Sciatic nerve (tissue), 2 donors: ENCODE measurements around the gene FARP1. TPM values are rescaled to one million over a fixed set of nuclear protein-coding genes. Genes with fewer than 3 reads are reported as not detected.
A peak's percentile ranks its signal among the peaks of the same experiment; 100 is the strongest.

Experiments used
- ATAC-seq: fragments of 200-7000 bp; cut with Tn5 transposase; one replicate; pipeline ENCODE4 v1.9.1; 2020; ENCODE audit warnings: mild to moderate bottlenecking, moderate library complexity
- DNase-seq: peaks from one replicate; pipeline ENCODE4 v3.0.0-alpha.2; 2020; ENCODE audit warnings: low spot score
- intact Hi-C: fragments of 100-400 bp; cut with DNase I; formaldehyde crosslinking; loops from one replicate; pipeline ENCODE4 v1.14.2; 2022
- total RNA-seq: library from RNA; stranded (reverse); fragmentation: NEBNext Ultra II Directional; extraction: Animal tissue kit (Norgen Biotek cat#: 25700); gene quantifications from one replicate; pipeline ENCODE4 v1.2.1, GENCODE V29; 2021
- donor health status: DM: no; HTN: no; CAD: no.
- donor health status: DM: no; HTN: no; CAD: no.

FARP1 gene
- total RNA-seq, 1 donor from 2014 or later, result 35.4 TPM

GRCh38 chr13:98311200-98311548 is 168.3 kb downstream of the FARP1 start:
- DNase-seq, result no peak
- ATAC-seq, result no peak
- intact Hi-C loops, result no loop called here

- DNase-seq (no peak), ATAC-seq (no peak)
- intact Hi-C loops, result no loop called here
These were observed 169.7 kb downstream of the FARP1 start for GRCh38 chr13:98312606-98313005.

DNA sequence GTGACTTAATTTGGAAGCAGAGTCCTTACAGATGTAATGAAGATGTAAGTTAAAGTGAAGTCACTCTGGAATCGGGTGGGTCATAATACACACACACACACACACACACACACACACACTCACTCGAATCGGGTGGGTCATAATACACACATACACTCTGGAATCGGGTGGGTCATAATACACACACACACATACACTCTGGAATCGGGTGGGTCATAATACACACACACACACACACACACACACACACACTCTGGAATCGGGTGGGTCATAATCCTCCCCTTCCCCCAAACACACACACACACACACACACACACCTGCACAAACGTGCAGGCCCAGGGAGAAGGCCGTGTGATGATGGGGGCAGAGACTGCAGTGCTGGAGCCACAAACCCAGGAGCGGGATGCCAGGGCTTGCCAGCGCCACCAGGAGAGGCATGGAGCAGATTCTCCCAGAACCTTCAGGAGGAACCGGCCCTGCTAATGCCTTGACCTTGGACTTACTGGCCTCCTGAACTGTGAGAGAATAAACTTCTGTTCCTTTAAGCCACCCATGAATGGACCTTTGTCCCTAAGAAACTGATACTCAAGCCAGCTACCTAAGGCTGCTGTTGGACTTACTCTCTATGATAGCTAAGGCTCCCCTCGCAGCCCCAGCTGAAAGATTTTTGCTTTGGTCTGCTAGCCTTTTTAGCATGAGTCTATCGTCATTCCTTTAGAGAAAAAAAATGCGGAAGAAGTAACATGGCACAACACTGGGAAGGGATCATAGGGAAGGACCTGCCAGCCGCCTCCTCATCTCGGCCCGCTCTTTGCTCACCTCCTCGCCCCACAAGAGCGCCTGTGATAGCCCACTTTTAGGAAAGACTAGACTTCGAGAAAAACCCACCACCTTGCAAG is 170.4 kb downstream of the FARP1 start:
- intact Hi-C loops, result no loop called here
- no peak for DNase-seq
- ATAC-seq, result peak; percentile 59

DNA sequence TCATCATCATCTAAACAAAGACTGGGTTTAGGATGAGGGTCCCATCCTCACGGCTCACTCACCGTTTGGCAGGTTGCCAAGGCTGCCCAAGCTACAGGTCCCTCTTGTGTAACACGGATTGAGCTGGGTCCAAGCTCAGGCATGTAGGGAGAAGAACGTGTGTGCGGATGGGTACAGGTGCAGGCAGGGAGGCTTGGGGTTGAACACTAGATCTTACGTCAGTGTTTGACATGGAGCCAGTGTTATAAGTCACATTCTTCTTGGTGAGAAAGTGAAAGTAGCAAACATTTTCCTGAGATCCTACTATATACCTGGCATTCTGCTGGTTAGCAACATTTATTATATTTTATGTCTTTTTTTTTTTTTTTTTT is 171.0 kb downstream of the FARP1 start:
- ATAC-seq (peak; percentile 26), DNase-seq (peak; percentile 66)
- intact Hi-C loops, result no loop called here

GRCh38 chr13:98315466-98315865 is 172.6 kb downstream of the FARP1 start:
- DNase-seq (no peak), ATAC-seq (no peak)
- intact Hi-C loops, result no loop called here

DNA sequence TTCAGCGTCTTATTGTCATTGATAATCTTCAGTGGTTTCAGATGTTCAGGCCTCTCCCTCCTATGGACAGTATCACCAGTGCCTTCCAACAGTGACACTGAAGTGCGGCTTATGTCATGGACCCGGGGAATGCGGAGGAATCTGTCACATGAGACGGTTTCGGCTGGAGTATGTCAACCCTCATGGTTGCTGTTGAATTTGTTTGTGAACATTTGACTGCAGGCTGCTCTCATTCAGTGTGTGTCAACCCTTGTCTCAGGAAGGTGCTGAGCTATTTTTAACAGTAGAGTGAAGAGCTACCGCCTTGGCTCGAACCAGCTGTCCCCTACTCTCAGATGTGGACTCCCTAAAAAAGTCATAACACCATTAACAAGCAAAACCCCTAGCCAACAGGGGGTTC is 173.0 kb downstream of the FARP1 start:
- no peak for ATAC-seq

GRCh38 chr13:98317573-98318171 is 174.8 kb downstream of the FARP1 start:
- ATAC-seq (no peak), DNase-seq (no peak)
- intact Hi-C loops, result no loop called here

More for the DNA sequence above, 173.0 kb downstream of the FARP1 start:
- no peak for DNase-seq
- intact Hi-C loops, result no loop called here

DNA sequence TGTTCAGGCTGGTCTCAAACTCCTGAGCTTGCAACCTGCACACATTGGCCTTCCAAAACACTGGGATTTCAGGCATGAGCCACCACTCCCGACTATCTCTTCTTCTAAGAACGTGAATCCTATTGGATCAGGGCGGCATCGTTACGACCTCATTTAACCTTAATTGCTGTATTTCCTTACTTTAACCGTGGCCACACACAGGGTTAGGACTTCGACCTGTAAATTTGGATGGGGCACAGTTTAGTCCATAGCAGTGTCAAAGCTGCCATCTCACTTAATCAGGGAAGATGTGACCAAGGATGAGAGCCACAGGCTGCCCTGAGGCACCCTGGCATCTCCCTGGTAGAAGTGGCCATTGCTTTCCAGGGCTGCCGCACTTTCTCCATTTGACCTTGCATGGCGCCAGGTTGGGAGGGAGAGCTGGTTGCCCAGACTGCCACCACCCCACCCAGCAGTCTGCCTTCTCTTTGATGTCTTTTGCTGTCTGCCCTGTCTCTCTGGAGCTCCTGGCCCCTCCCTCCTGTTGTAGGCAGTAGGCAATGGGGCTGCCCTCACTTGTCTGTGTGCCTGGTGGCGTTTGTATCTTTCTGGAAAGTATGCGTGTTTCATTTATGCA is 175.5 kb downstream of the FARP1 start:
- intact Hi-C loops, result no loop called here
- no peak for DNase-seq
- ATAC-seq, result no peak

- DNase-seq, result no peak
- no peak for ATAC-seq
- intact Hi-C loops, result no loop called here
These were observed 177.7 kb downstream of the FARP1 start for GRCh38 chr13:98320561-98321105.

- ATAC-seq (no peak), DNase-seq (no peak)
- intact Hi-C loops, result no loop called here
These were observed 178.5 kb downstream of the FARP1 start for GRCh38 chr13:98321395-98321794.

- intact Hi-C loops, result no loop called here
- DNase-seq, result no peak
- no peak for ATAC-seq
These were observed 179.3 kb downstream of the FARP1 start for GRCh38 chr13:98322091-98322718.

- intact Hi-C loops, result no loop called here
- ATAC-seq, result peak; percentile 91
- no peak for DNase-seq
These were observed 181.2 kb downstream of the FARP1 start for GRCh38 chr13:98324105-98324504.

DNA sequence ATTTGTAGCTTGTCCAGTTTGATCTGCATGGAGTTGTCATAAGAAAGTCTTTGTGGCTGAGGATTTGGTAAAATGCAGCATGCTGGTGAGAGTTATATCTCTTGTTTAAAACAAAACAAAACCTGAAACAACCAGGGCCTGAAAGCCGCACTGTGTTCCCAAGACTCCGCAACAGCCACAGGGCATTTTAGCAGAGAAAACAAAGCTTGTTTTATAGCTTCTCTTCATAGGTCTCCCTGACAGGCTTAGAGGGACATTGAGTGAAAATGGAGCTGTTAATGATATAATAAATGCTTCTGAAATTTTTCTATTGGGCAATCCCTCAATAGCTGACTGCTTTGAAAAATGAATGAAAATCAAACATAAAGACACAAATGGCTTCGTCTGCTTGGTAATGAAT is 182.8 kb downstream of the FARP1 start:
- DNase-seq, result no peak
- intact Hi-C loops, result no loop called here
- no peak for ATAC-seq

GRCh38 chr13:98326291-98326690 is 183.4 kb downstream of the FARP1 start:
- intact Hi-C loops, result no loop called here
- no peak for ATAC-seq
- DNase-seq, result no peak

- intact Hi-C loops, result no loop called here
- ATAC-seq (peak; percentile 31), DNase-seq (no peak)
These were observed 184.7 kb downstream of the FARP1 start for GRCh38 chr13:98327371-98328270.

DNA sequence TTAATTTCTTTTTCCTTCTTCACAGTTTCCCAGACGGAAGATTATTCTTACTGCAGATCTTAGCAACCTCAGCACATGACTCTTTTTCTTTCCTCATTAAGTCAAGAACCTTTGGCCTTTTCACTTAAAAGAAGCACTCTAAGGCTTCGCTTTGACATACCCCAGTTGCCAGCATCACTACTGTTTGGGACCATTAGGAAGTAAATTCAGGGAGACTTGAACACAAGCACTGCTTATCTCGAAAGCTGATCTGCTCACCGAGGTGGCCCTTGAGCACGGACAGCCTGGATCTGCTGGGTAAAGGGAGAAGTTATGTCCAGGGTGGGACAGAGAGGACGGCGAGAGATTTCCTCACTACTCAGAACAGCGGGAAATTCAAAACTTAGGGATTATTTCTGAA is 185.6 kb downstream of the FARP1 start:
- DNase-seq (no peak), ATAC-seq (no peak)
- intact Hi-C loops, result no loop called here

DNA sequence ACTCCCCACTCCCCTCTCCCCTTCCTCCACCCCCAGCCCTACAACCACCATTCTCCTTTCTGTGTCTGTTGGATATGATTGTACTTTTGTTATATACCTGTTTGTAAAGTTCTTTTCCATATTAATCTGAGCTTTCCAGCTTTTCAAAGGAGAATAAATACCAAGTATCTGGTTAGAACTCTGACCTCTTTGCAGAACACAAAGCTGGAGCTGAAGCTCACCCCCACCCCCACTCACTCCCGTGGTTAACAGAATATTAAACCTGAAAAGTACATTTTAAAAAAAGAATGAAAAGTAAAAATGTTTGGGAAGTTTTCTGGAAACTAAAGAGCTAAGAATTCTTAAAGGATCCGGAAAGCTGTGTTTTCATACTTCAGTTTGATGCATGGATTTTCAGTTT is 189.3 kb downstream of the FARP1 start:
- ATAC-seq (no peak), DNase-seq (no peak)
- intact Hi-C loops, result no loop called here

- intact Hi-C loops, result no loop called here
- ATAC-seq (no peak), DNase-seq (no peak)
These were observed 189.8 kb downstream of the FARP1 start for GRCh38 chr13:98332691-98333090.

- ATAC-seq, result peak; percentile 44
- intact Hi-C loops, result no loop called here
- no peak for DNase-seq
These were observed 190.6 kb downstream of the FARP1 start for GRCh38 chr13:98333486-98333885.
